ENCODE results near the gene MECR. TPM values are rescaled to one million over a fixed set of nuclear protein-coding genes. Genes with fewer than 3 reads are reported as not detected.

MECR gene
- total RNA-seq, 1 donor from 2014 or later = 34.6 TPM

Other genes with a start within 250 kb of the MECR start
- gene TMEM200B, start 107.0 kb downstream of the MECR start, total RNA-seq = 0.44 and 0.46 TPM in 2 replicates
- gene SRSF4, start 49.0 kb downstream of the MECR start, total RNA-seq = 145 TPM in 2 replicates
- gene PTPRU, start 5.6 kb upstream of the MECR start, total RNA-seq = 0.30 and 0.37 TPM in 2 replicates